IMR-90 (cell line): ENCODE results near the gene FAM237A.

Experiments used
- BHLHE40 ChIP-seq: fragments of 150-350 bp; IDR thresholded peaks from 2 replicates; pipeline ENCODE4 v1.6.1; 2016; ENCODE audit warnings: mild to moderate bottlenecking, low read depth, low read length
- CTCF ChIP-seq: conservative IDR thresholded peaks from 2 replicates; pipeline ENCODE4 v1.5.1; 2012; ENCODE audit warnings: mild to moderate bottlenecking, low read depth, low read length, improper control_type of control experiment
- POLR2A ChIP-seq: IDR thresholded peaks from 2 replicates; pipeline ENCODE4 v1.6.1; 2012; ENCODE audit warnings: mild to moderate bottlenecking, low read depth, low read length
- USF2 ChIP-seq: fragments of 150-350 bp; IDR thresholded peaks from 2 replicates; pipeline ENCODE4 v1.6.1; 2017; ENCODE audit warnings: mild to moderate bottlenecking, antibody characterized with exemption, low read length, low read depth

GRCh38 chr2:206692971-206693370 is 50.7 kb downstream of the FAM237A start:
- TF ChIP-seq CTCF = no peak
- TF ChIP-seq POLR2A = no peak
- TF ChIP-seq USF2 = no peak
- no peak for TF ChIP-seq BHLHE40
